NCI-H2171 (cell line): Measurements from ENCODE around the gene GGPS1.
"Not testable (repeated sequence)": the region's sequence is repeated elsewhere in the genome, so short reads cannot be mapped to it uniquely, and the experiment has no call there.

ENCODE experiments used
- DNase-seq: peaks from one replicate; lab custom pipeline; 2025; lab: John Stamatoyannopoulos, UW

Gene GGPS1

DNA sequence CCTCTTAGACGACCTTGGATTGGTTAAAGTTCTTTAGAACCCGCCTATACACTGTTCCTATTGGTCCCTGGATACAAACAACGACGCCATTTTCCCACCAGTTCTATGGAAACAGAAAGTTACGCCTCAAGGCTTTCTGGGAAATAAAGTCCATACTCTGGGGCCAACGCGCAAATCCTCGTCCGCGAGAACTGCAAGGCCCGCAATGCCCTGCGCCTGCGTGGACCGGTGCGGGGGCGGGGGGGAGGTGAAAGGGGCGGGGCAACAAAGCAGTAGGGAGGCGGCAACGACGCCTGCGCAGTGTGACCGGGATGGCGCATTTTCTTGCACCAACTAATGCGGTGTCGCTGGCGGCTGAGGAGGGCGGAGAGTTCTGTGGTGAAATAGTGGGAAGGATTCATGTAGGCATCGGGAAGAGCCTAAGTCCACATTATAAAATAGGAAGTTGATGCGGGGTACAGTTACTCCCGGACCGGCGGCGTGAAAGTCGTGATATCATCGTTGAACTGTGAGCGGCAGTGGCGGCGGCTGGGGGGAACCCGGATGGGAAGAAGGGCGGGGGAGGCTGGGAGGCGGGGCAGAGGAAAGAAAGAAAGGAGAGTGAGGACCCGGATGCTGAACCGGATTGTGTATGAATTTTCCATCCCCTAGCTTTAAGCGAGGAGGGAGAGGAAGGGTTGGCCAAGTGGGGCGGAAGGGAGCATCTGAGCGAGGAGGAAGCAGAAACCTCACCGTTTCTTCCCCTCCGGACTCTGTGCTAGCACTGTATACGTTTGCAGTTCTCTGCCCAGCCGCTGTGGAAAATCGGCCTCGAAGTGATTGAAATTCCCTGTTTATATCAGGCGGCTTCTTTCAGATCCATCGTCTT, at the start of gene GGPS1:
Gene GGPS1 (plus strand): TSS at position 300 of the 868 bp plus-strand sequence. CDS start 6,695 bp downstream, outside the sequence.
- peak; percentile 99 for DNase-seq

DNA sequence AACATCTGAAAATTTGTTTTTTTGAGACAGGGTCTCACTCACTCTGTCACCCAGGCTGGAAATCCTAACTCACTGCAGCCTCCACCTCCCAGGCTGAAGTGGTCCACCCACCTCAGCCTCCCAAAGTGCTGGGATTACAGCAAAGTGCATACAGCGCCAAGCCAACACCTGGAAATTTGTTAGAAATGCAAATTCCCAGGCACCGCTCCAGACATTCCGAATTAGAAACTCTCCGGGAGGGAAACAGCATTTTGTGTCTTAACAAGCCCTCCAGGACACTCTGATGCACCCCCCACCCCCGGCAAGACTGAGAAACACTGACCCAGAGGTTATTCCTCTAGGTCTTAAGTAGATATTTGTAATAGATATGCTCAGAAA, 49.5 kb upstream of the GGPS1 start:
- DNase-seq: no peak

DNA sequence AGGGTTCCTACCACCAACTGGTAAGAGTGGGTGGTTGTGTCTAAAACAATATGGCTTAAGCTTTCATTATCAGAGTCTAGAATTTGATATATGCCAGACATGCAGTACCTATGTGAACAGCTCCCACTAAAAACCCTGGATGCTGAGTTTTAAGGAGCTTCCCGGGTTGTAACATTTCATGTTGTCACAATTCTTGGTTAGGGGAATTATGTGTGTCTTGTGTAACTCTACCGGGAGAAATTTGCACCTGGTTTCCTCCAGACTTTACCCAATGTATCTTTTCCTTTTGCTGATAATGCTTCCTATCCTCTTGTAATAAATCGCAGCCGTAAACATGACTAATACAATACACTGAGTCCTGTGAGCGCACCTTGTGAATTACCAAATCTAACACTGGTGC, 48.7 kb upstream of the GGPS1 start:
- no peak for DNase-seq

DNA sequence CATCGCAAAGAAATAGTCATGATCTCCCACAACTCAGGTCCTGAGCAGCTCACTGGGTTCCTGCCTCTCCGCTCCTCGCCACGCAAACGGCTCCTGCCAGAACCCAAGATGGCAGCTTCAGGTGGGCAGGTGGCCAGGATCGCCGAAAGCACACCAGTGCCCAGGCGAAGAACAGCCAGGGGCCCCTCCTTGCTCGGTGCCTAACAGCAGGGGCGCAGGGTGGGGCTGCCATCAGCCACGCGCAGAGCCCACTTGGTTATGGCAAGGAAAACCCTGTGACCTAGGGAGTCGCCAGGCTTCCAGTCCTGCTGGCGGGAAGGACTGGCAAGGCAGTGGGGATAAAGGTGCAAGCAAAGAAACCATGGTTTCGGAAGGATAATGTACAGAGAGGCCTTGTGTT, 47.9 kb upstream of the GGPS1 start:
- no peak for DNase-seq

DNA sequence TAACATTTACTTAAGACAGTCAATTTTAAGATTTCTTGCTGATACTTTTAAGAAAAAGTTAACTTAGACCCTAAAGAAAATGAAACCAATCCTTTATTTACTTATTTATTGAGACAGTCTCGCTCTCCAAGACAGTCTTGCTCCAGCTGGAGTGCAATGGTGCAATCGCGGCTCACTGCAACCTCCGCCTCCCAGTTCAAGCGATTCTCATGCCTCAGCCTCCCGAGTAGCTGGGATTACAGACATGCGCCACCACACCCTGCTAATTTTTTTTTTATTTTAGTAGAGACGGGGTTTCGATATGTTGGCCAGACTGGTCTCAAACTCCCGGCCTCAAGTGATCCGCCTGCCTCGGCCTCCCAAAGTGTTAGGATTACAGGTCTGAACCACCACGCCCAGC, 44.7 kb upstream of the GGPS1 start:
- DNase-seq: not testable (repeated sequence)

DNA sequence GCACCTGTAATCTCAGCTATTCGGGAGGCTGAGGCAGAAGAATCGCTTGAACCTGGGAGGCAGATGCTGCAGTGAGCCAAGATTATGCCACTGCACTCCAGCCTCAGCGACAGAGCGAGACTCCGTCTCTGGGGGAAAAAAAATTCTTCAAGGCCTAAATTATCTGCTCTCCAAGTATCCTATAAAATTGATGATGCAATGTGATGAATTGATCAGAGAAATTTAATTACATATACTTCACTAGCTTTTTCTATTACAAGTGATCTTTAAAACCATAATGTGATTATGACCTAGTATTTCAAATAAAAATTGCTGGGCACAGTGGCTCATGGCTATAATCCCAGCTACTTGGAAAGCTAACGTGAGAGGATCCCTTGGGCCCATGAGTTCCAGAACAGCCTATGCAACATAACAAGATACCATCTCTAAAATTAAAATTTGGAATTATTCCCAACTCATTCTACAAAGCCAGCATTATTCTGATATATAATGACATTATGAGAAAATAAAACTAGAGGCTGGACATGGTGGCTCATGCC, 44.1 kb upstream of the GGPS1 start:
- DNase-seq: no peak

DNA sequence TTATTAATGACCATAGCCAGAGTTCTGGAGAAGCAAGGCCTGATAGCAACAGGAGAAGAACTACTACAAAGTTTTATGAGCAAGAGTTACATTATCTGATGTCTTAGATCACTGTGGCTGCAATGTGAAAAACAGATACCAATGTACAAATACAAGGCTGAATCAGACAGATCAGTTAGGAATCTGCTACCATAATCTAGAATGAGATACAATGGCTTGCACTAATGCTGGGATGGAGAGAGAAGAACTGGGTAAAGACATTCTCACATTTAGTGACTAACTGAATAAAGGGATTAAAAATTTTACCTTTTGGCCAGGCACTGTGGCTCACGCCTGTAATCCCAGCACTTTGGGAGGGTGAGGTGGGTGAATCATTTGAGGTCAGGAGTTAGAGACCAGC, 41.7 kb upstream of the GGPS1 start:
- no peak for DNase-seq

DNA sequence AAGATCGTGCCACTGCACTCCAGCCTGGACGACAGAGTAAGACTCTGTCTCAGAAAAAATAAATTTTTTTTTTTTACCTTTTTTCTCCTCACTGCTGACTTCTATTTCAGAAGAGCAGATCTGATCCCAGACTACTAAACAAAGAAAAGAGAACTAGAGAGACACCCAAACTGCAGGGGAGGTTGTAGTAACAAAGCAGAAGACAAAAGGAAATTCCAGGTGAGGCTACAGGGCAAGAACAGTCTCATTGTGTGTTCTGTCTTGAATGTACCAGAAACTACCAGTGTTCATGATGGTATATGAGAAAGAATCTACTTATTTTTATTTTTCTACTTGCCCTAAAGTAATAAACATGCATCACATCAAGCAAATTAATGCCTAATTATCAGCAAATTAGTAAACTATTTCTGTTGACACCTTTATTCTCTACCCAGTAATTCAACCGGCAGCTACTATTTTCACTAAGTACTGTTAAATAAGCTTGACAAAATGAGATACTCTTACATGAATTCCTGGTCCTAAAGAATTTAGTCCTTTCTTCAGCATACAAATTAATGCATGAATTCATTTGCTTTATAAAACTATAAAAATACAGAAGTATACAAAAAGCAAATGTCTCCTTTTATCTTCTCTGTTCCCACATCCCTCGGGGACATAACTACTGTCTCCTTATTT, 41.0 kb upstream of the GGPS1 start:
- DNase-seq: no peak

DNA sequence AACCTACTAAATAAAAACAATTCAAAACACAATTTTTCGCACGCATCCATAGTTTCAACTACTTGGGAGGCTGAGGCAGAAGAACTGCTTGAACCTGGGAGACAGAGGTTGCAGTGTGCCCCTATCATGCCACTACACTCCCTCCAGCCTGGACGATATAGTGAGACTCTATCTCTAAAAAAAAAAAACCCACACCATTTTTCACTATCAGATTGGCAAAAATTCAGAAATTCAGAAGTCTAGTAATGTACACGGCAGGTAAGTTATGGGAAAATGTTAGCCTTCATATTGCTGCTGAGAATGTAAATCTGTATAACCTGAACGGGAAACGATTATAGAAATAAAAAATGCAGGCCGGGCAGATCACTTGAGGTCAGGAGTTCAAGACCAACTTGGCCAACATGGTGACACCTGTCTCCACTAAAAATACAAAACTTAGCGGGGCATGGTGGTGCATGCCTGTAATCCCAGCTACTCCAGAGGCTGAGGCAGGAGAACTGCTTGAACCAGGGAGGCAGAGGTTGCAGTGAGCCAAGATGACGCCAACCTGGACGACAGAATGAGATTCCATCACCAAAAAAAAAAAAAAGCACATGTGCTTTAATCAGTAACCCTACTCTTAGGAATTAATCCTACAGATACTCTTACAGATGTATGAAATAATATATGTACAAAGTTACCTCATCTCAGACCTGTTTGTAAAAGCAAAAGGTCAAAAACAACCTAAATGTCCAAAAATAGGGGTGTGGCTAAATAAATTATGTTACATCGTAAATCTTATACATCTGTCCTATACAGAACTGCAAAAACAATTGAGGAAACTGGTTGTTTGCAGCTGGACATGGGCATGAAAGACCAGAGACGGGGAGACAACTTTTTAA, 38.3 kb upstream of the GGPS1 start:
- DNase-seq: no peak

DNA sequence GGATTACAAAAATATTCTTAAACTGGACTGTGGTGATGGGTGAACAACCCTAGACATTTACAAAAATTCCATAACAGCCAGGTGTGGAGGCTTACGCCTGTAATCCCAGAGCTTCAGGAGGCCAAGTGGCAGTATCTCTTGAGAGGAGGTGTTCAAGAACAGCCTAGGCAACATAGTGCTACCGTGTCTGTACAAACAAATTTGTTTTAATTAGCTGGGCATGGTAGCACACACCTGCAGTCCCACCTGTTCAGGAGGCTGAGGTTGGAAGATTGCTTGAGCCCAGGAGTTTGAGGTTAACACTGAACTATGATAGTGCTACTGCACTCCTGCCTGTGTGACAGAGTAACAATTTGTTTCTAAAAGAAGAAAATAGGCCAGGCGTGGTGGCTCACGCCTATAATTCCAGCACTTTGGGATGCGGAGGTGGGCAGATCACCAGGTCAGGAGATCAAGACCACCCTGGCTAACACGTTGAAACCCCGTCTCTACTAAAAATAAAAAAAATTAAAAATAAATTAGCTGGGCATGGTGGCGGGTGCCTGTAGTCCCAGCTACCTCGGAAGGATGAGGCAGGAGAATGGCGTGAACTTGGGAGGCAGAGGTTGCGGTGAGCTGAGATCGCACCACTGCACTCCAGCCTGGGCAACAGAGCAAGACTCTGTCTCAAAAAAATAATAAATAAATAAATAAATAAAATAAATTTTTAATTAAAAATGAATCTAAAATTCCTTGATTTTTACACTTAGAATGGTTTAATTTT, 37.4 kb upstream of the GGPS1 start:
- no peak for DNase-seq

DNA sequence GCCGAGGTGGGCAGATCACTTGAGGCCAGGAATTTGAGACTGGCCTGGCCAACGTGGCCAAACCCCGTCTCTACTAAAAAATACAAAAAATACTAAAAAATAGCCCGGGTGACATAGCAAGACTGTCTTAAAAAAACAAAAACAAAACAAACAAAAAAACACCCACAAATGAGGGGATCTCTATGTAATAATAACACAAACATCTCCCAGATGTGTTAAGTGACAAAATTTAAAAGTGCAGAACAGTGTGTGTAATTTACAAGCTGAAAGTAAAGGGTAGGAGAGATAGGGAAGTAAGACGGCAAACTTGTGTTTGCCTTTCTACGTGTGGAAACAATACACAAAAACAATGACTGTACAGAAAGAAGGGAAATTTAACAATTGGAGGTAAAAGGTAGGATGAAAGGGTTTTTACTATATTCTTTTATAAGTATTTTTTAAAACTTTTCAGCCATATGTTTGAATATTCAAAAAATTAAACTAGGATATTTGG, 36.7 kb upstream of the GGPS1 start:
- DNase-seq: no peak

DNA sequence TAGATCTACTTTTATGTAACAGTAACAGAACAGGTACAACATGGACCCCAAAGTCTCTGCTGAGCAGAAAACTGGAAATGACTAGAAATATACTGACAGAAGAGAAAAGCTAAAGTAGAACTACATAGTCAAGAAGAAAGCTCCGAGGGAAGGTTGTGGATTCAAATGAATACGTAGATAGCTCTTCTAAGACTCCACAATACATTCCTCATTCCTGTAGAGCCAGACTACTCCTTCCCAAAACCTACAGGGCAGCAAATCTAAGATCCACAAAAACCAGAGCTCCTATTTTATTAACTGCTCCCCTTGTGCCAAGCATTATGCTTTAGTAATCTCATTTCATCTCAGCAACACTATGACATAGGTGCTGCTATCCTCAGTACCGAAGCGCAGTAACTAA, 35.6 kb upstream of the GGPS1 start:
- no peak for DNase-seq

DNA sequence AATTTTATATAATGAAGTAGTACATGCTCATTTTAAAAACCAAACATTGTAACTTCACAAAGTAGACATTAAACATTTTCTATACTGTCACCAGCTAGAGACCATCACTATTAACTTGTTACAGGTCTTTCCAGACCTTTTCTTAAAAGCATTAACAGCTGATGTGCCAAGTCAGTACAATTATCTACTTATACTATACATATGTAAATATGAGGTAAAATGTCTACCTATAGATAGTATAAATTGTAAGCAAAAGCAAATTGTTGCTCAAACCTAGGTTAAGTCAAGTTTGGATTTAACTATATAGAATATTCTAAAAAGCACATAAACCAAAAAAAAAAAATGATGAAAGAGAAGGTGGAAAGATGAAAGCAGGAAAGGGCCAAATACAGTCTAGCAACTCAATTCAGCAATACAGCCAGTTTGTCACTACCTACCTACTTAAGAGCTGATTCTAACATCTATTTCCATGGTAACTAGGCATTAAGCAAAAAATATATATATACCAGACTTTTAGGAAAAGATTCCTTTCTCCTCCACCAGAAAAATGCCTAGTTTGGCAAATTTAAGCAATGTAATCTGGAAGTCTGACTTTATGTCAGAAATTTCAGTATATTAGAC, 34.9 kb upstream of the GGPS1 start:
- no peak for DNase-seq

DNA sequence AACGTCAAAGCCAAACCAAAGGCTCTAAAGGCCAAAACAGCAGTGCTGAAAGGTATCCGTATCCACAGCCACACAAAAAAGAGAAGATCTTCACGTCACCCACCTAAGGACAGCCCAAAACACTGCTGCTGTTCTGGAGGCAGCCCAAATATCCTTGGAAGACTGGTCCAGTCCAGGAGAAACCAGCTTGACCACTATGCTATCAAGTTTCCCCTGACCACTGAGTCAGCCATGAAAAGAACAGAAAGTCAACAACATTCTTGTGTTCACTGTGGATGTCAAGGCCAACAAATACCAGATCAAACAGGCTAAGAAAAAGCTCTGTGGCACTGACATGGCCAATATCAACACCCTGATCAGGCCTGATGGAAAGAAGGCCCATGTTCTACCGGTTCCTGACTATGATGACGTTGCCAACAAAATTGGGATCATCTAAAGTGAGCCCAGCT, 32.4 kb upstream of the GGPS1 start:
- no peak for DNase-seq

DNA sequence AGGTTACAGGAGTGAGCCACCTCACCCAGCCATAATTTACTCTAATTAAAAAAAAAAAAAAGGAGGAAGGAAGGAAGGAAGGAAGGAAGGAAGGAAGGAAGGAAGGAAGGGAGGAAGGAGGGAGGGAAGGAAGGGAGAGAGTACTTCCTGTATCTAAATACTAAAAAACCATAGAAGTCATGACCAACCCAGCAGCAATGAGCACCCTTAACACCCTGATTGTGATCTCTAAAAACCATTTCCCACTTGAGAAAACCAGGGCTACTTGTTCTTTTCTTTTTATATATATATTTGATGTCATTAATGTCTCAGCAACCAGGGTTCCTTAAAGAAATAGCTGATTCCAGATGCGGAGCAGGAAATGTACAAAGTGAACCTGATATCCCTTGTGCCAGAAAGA, 31.6 kb upstream of the GGPS1 start:
- no peak for DNase-seq

DNA sequence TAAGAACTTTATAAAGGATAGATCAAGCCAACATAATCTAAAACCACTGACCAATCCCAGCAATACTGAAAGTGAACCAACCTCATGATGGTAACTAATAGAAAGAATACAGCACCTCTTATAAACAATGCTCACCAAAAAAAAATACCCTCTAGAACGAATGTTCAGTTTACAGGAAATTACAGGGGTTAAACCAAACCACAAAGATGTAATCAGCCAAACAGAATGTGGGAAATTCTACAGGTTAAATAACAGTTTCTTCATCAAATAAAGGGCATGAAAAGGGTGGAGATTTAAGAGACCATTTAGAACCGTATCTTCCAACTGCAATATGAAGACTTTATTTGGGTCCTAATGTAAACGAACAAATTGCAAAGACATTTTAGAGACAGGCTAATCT, 30.8 kb upstream of the GGPS1 start:
- DNase-seq: no peak

DNA sequence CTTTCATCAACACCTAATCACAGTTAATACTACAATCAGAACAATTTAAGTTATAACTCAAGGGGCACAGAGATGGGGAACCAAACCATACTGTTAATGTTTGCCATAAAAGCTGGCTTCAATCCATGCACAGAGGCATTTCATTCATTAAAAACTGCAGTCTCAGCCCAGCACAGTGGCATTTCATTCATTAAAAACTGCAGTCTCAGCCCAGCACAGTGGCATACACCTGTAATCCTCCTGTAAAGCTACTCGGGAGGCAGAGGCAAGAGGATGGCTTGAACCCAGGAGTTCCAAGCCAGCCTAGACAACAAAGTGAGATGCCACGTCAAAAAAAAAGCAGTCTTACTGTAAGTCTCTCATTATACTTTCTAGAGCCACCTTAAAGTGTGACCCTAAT, 29.6 kb upstream of the GGPS1 start:
- DNase-seq: no peak

DNA sequence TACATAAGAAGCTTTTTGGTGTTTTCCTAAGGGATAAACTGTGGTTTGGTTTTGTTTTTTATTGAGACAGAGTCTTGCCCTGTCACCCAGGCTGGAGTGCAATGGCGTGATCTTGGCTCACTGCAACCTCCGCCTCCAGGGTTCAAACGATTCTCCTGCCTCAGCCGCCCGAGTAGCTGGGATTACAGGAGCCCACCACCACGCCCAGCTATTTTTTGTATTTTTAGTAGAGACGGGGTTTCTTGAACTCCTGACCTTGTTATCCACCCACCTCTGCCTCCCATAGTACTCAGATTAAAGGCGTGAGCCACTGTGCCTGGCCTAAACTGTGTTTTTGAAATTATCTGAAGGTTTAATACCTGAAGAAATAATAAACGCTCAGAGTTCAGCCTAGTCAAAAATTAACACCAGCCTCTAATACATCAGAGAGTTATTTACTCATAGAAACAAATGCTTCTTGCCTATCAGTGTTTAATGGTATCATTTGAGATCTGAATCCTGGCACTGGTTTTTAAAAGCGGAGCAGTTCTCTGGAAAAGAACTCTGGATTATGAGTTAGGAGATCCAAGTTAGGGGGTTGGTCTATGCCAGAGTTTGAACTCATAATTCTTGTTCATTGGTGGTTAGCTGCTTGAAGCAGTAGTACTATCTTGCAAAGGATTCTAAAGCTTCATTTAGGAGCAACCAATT, 29.1 kb upstream of the GGPS1 start:
- no peak for DNase-seq

DNA sequence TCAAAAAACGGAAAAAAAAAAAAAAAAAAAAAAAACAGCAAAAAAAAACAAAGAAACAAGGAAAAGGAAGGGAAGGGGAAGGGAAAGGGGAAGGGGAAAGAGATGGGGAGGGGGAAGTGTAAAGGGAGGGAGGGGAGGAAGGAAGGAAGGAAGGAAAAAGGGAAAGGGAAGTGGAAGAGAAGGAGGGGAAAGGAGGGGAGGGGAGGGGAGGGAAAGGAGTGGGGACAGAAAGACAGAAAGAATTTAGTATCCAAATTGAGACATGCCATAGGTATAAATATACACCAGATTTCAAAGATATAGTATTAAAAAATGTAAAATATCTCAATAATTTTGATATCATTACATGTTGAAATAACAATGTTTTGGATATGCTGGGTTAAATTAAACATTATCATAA, 26.2 kb upstream of the GGPS1 start:
- DNase-seq: no peak
